A204.1 (cell line): ENCODE measurements around the gene BRAT1.
"Not testable (repeated sequence)": the region's sequence is repeated elsewhere in the genome, so short reads cannot be mapped to it uniquely, and the experiment has no call there.

Experiments
- FAIRE-seq: peaks from 2 replicates; lab custom pipeline; 2012; peaks lifted over from hg19 to GRCh38; lab: Jason Lieb, UNC

BRAT1 gene

DNA sequence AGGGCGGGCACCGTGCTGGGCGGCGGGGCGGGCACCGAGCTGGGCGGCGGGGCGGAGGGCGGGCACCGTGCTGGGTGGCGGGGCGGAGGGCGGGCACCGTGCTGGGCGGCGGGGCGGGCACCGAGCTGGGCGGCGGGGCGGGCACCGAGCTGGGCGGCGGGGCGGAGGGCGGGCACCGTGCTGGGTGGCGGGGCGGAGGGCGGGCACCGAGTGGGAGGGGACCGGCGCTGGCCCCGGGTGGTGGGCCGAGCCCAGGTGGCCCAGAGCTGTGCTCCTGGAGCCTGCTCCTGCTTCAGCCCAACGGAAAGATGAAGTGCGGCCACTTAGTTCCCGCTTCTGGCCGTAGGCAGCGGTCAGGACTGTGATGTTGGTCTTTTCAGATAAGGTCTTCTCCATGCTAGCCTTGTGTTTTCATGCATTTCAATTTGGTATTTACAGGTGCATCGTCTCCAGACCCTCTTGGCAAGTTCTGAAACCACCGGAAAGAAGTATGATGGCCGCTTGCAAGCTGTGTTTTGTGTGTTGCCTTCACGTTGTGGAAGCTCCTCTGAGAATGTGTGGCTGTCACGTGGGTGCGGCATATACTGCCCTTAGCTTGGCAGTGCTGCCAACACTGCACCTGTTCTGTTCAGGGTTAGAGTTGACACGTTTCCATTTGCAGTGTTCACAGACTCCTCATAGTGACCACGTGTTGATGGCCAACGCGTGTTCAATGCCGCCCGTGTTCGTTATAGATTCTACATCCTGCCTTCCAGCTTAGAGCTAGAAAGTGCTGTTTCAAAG lies 28.7 kb upstream of the BRAT1 start:
- FAIRE-seq, result no peak

DNA sequence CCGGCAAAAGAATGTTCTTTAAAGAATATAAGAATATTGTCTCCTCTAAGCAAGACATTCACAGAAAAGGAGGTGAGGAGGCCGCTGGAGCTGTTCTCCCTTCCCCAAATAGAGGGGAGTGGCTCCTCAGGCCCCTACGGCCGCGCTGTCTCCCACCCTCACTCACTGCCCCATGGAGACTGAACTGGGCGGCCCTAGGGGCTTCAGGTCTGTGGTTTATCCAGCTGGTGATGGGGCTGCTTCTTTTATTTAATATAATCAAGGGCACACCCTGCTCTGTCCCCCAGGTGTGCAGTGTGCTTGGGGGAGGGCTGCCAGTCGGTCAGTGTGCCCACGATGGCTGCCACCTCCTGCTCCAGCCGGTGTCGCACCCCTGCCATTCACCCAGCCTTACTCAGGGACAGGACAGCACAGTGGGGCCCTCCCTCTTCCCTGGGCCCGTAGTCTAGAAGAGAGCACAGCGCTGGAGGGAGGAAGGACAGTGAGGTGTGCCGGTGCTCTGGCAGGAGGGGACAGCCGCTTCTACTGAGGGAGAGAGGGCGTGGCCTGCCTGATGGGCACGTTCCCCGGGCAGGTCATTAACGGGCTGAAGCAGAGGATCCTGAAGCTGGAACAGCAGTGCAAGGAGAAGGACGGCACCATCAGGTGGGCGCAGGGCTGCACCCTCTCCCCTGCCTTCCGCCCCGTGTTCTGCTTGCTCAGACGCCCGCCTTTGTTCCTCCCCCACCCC lies 26.8 kb upstream of the BRAT1 start:
- no peak for FAIRE-seq

DNA sequence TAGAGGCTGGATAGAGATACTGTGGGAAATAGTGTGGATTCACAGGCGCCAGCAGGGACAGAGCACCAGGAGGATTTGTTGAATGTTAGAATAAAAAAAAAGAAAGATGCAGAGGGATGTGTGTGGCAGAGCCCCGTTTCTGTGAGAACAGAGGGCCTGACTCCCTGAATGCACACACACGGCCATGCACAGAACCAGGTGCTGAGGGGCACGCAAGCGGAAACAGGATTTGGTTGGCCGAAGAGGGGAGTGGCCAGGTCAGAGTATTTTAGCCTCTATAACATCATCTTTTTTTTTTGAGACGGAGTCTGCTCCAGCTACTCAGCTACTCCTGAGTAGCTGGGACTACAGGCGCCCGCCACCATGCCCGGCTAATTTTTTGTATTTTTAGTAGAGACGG lies 25.3 kb upstream of the BRAT1 start:
- no peak for FAIRE-seq

DNA sequence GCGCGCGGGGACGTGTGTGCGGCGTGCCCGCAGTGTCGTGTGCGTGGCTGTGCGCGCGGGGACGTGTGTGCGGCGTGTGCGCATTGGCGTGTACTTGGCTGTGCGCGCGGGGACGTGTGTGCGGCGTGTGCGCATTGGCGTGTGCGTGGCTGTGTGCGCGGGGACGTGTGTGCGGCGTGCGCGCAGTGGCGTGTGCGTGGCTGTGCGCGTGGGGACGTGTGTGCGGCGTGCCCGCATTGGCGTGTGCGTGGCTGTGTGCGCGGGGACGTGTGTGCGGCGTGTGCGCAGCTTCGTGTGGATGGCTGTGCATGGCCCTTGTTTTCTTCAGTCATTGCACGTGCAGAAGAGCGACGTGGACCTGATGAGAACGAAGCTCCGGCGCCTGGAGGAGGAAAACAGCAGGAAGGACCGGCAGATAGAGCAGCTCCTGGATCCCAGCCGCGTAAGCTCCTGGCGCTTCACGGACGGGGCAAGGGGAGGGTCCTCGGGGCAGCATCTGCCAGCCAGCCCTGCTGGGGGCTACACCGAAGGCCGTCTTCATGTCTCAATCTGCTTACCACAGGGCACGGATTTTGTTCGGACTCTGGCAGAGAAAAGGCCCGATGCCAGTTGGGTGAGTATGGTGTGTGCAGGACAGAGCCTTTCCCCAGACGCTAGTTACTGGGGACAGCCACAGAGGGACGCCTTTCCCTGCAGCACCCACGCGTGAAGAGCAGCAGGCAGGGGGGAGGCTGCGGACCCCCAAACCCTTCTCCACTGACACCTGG lies 22.8 kb upstream of the BRAT1 start:
- FAIRE-seq, result no peak

DNA sequence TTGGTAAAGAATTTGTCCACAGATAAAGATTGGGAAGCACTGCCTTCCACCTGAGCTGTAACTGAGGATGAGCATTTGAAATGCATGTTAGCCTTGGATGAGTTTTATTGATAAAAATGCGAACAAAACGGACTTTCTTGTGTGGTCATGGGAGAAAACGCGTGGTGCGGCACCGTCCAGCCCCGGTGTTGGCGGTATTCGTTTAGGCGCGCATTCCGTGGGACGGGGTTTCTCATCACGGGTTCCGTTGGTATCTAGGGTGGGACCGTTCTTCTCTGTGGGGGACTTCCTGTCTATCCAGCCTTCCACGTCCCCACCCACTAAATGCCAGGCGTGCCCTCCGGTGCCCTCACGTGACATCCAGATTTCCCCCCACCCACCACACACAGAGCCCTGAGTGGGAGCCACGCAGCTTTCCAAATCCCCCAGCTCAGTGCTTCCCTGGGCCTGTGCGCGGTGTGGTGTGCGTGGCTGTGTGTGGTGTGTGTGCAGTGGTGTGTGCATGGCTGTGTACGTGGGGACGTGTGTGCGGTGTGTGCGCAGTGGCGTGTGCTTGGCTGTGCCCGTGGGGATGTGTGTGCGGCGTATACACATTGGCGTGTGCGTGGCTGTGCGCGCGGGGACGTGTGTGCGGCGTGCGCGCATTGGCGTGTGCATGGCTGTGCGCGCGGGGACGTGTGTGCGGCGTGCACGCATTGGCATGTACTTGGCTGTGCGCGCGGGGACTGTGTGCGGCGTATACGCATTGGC lies 21.6 kb upstream of the BRAT1 start:
- no peak for FAIRE-seq

DNA sequence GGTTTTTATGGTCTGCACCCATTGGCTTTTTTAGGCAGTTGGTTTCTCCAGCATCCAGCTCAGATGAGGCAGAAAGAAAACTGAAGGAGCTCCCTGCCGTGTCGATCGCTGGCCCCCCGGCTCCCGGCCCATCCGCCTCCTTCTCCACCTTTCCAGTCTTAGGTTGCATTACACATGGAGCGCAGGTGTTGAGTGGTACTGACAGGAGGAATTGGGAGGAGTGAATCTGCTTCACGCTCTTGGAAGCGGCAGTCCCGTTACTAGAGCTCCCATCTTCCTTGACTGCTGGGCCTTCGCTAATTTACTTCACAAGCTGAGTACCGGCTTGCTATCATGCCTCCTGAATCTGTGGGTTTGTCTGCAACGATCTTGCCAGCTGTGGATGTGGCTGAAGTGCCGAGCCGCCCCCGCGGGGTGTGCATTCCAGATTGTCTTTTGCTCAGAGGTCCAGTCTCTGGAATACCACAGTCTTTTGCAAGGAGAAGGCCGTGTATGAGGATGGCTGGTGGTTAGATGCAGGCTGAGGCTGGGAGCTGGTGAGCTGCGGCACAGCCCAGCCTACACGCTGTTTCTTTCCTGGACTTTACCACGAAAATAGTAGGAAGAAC lies 20.5 kb upstream of the BRAT1 start:
- no peak for FAIRE-seq

DNA sequence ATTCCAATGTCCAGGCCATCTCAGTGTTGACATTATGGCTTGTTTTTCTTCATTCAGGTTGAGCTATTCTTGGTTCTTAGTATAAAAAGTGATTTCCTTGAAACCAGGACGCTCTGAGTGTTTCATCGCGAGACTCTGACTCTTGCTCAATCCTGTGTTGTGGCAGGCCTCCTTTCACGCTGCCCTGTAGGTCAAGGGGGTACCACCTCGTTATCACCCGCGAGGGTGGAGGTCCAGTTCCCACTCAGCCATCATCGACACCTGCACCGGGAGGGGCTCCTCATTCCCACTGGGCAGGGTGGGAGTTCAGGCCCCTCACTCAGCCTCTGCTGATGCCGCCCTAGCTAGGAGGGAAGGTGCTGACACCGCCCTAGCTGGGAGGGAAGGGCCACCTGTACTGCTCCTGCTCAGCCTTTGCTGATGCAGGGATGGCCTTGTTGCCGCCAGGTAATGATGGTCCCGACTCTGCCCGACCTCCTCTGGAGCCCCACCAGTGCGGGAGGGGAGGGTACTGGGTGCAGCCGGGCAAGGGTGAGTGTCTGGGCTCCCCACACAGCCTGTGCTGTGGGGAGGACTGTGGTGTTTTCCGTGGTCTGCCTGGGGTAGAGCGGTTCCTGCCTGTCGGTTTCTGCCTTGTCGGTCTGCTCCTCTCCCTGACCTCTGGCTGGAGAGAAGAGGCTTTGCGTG lies 19.9 kb upstream of the BRAT1 start:
- FAIRE-seq, result no peak

DNA sequence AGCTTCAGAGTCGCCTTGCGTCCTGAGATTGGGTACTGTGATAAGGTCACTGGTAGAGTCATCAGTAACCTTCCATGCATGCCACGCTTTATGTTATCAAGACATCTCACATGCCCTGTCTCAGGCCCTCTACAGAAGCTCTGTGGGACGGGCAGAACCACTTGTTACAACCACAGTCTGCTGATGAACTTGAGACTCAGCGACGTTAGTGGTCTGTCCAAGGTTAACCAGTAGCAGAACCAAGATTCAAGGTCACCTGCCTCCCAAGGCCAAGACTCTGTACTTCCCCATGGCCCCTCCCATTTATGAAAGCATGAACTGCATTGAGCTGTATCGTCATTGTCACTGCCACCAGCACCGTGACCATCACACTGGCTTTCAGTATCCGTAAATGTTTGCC lies 18.4 kb upstream of the BRAT1 start:
- FAIRE-seq, result no peak

DNA sequence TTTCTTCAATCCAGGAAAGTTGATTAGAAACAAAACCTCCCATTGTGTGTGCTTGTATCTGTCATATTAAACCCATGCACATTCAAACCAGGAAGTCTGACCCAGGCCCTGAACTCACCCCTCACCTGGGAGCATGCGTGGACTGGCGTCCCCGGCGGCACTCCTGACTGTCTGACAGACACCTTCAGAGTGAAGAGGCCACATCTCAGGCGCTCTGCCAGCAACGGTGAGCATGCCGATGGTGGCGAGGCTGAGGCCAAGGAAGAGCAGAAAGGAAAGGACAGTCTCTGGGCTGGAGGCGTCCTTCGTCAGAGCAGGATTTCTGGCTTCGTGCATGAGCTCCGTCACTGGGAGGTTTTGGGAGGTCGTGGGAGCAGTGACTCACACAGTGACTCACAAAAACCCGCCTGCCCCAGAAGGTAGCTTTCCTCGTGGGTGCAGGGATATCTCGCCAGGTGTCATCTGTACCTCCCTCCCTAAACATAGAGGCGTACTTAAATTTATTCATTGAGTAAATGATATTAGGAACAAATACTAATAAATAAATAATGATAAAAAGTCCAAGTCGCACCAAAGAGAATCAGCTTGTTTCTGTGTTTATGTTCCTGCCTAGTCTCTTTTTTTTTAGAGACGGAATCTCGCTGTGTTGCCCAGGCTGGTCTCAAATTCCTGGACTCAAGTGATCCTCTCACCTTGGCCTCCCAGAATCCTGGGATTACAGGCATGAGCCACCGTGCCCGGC lies 16.9 kb upstream of the BRAT1 start:
- FAIRE-seq, result no peak

DNA sequence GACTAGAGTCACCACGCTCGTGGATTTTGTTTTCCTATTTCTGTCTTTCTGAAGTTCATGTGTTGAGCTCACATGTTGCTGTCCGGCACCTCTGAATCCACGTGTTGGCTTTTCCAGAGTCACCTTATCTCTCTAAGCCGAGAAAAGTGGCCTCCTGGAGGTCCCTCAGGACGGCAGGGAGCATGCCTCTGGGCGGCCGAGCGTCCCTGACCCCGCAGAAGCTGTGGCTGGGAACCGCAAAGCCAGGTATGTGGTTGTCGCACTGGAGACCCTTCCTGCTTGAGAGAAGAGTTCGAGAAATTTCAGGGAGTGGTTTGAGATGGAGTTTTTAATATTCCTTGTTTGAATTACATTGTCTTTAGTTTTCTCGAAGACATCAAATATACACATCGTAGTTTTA lies 16.1 kb upstream of the BRAT1 start:
- FAIRE-seq, result no peak

DNA sequence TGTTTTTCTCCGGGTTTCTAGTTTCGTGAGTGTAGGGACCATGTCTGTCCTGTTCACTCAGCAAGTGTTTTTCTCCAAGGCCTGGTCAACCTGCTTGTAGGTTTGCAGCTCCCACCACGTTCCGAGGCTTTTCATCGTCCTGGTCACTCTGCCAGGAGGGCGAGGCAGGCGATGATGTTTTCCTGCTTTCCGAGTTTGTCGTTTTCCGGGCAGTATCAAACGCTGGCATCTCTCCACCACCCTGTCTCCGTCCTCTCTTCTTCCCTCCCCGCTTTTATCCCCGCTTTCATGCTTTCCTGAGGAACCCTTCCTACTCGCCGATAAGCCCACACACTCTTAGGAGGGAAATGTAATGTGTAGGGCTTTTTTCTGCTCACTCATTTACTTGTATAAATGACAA lies 14.7 kb upstream of the BRAT1 start:
- FAIRE-seq, result no peak

DNA sequence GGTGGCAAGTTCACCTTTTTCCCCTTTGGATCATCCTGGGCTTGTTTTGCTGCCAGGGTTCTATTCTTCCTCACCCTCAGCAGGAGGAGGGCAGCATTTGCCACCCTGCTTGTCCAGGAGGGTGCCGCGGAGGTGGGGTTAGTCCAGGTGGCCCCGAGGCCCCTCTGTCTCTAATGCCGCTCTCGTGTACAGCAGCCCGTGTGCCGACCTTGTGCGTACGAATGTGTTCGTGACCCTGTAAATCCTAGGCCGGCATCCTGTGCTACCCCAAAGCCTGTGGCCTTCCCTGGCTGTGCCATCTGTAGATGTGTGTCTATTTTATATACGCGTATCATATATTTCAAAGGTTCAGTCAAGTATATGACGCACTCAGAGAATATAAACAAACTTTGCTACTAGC lies 14.1 kb upstream of the BRAT1 start:
- no peak for FAIRE-seq

DNA sequence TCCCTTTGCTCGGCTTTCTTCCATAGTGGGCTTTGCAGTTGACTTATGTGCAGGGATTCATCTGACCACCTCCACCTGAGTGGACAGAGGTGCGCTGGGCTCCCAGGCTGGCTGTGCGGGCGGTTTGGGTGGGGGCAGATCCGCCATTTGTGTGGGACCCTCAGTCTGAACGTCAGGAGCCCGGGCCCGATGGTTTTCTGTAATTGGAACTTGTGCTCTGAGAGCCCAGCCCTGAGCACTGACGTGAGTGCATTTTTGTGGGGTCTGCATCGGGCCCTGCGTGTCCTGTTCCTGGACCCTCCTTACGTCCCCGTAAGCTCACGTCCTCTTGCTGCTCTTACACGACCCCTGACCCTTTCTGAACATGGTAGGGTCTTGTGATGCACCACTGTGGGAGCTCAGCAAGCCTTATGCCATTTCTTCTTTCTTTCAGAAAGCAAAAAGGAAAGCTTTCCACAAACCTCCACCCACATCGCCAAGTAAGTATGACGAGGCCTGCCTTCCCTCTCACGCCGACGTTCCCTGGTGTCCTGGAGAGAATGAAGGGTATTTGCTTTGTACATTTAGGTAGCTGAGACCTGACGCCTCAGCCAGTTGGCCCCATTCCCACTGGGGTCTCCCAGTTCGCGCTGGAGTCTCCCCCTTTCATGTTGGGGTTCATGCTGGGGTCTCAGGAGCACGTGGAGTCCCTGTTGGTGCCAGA lies 13.3 kb upstream of the BRAT1 start:
- no peak for FAIRE-seq

DNA sequence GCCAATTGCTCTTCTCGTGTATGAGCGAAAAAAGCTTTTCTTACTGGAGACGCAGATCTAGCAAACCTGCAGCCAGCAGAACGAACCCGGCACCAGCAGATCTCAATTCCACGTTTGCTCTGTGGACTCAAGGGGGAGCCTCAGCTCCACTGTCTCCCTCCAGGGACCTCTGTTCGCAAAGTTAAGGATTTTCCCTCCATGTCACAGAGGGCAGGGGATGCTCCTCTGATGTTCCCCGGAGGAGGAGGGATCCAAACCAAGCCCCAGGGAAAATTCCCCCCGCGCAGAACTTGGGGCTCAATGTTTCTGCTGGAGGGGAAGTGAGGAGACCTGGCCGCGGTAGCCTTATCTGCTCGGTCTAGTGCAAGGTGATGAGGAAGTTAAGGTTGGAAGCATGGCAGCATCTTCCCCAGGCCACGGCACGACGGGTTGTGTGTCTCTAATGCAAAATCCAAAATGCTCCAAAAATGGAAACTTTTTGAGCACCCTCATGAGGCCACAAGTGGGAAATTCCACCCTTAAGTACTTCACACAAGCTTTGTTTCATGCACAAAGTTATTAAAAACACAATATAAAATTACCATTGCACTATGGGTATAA lies 12.5 kb upstream of the BRAT1 start:
- no peak for FAIRE-seq

DNA sequence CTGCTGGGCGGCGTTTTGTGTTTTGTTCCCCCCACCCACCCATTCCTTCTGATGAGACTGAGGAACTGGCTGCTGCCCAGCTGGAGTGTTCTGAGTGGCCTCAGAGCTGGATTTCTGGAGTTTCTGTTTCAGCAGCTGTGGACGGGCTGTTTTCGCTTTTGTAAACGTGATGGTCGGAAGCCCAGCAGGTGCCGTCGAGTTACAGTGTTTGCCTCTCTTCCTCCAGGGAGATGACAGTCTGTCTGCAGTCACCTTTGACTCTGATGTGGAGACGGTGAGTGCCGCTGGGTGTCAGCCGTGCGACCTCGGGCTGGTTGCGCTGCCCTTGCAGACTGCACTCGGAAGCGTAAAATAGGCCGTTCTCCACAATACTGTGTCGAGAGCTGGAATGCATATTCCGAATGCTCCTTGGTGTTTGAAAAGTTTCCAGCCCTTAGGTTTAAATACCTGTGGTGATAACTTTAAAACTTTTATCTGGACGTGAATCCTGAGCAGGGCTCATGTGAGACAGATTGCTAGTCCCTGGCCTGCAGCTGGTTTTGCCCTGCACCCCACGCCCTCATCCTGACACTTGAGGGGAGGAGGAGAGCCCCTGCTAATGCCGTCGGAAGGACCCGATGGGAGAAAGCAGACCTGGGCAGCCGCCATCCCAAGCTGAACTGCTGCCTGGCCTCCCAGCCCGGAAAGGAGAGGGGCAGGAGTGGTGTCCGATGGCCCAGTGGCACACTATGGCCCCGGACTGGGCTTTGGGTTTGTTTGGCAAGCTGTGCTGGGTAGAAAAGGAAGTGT lies 11.8 kb upstream of the BRAT1 start:
- no peak for FAIRE-seq

DNA sequence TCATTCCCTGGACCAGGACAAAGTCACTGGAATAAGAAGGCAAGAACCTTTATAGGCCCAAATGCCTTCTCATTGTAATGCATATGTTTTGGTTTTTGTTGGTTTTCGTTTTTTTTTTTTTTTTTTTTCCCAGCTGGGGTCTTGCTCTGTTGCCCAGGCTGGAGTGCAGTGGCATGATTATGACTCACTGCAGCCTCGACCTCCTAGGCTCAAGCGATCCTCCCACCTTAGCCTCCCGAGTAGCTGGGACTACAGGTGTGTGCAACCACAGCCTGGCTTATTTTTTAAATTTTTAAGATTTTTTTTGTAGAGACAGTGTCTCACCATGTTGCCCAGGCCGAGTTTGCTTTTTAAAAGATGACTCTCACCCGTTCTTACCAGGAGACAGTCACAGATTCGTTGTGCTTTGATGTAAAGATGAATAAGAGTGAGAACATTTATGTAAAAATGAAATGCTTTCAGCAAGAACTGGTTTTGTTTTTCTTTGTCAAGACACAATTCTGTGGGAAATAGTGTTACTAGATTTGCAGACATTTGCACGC lies 11.1 kb upstream of the BRAT1 start:
- no peak for FAIRE-seq

DNA sequence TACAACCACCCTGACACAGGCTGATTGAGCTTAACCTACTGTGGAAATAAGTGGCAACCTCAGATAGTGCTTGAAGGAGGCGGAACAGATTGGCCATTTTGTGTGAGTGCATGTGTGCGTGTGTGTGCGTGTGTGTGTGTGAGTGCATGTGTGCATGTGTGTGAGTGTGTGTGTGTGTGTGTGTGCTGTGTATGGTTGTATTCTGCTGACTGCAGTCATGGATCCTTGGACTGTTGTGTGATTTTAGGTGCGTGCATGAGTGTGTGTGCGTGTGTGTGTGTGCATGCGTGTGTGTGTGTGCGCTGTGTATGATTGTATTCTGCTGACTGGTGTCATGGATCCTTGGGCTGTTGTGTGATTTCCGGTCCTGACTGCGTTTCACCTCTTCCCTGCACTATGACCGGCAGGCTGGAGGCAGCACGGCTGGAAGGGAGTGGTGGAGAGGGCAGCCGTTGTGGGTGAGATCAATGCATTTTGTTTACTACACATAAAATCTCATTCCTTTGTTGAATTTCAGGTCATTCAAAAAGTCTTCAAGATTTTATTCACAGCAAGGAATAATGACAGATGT lies 9.7 kb upstream of the BRAT1 start:
- no peak for FAIRE-seq

DNA sequence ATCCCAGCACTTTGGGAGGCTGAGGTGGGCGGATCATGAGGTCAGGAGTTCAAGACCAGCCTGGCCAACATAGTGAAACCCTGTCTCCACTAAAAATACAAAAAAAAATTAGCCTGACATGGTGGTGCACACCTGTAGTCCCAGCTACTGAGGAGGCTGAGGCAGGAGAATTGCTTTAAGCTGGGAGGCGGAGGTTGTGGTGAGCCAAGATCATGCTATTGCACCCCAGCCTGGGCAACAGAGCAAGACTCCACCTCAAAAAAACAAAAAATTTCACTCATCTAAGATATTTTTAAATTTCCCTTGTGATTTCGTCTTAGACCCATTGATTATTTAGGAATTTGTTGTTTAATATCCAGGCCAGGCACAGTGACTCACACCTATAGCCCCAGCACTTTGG lies 8.6 kb upstream of the BRAT1 start:
- not testable (repeated sequence) for FAIRE-seq
